Upper lobe of left lung (tissue), 6 donors: ENCODE results near the gene HSPG2. TPM values are rescaled to one million over a fixed set of nuclear protein-coding genes. Genes with fewer than 3 reads are reported as not detected.

Experiments
- ATAC-seq, 2 donors: fragments of 200-7000 bp; cut with Tn5 transposase; one replicate each; pipeline ENCODE4 v1.9.1; 2022; ENCODE audit warnings: mild to moderate bottlenecking in 2 of 2, moderate library complexity in 2 of 2; ENCODE audit not compliant: low FRiP score in 2 of 2
- DNase-seq, 2 donors: peaks; one replicate each; pipeline ENCODE4 v3.0.0-alpha.2; 2019 to 2020
- H3K27ac ChIP-seq, 4 donors: fragments of 200-600 bp; sonication (generic); one replicate each; pipeline ENCODE4 v1.5.1; 2016 to 2019
- H3K27me3 ChIP-seq, 4 donors: fragments of 200-600 bp; sonication (generic); one replicate each; pipeline ENCODE4 v1.5.1; 2017 to 2019
- H3K36me3 ChIP-seq, 4 donors: fragments of 200-600 bp; sonication (generic); one replicate each; pipeline ENCODE4 v1.5.1; 2016 to 2019
- H3K4me1 ChIP-seq, 4 donors: fragments of 200-600 bp; sonication (generic); one replicate each; pipeline ENCODE4 v1.5.1; 2018 to 2019
- H3K4me3 ChIP-seq, 4 donors: fragments of 200-600 bp; sonication (generic); one replicate each; pipeline ENCODE4 v1.5.1; 2017 to 2019; ENCODE audit warnings: mild to moderate bottlenecking in 2 of 4, moderate library complexity in 1 of 4
- H3K9me3 ChIP-seq, 4 donors: fragments of 200-600 bp; sonication (generic); one replicate each; pipeline ENCODE4 v1.5.1; 2018 to 2019
- EP300 ChIP-seq, 4 donors: sonication (generic); formaldehyde crosslinking; IDR thresholded peaks; one replicate each; pipeline ENCODE4 v1.5.1; 2017; ENCODE audit warnings: antibody characterized with exemption in 4 of 4, control low read depth in 2 of 4
- POLR2A ChIP-seq, 4 donors: fragments of 450-650 bp; IDR thresholded peaks; one replicate each; pipeline ENCODE4 v1.5.1; 2016 to 2017; ENCODE audit warnings: antibody characterized with exemption in 4 of 4, mild to moderate bottlenecking in 2 of 4
- POLR2AphosphoS5 ChIP-seq, 2 donors: sonication (generic); formaldehyde crosslinking; IDR thresholded peaks; one replicate each; pipeline ENCODE4 v1.5.1; 2017; ENCODE audit warnings: antibody characterized with exemption in 2 of 2
- WGBS, 2 donors: methylation state at CpG; one replicate each; pipeline ENCODE4 v1.1.5; 2017 to 2018; 5-methylcytosine and 5-hydroxymethylcytosine counted together
- total RNA-seq, 6 donors: library from RNA; depleted of rRNA in 4 of 6; stranded (reverse); fragments of >200 nt in 4 of 6; gene quantifications; one replicate each; pipeline versions ENCODE4 v1.1.0 to v1.2.1, GENCODE V29; 2016 to 2021
- TF ChIP-seq, protein P1 (sequence below), 6 experiments: fragments of 450-650 bp in 4 of 6; fragments of 200-600 bp in 2 of 6; sonication (generic) in 2 of 6; IDR thresholded peaks; one replicate each; pipeline ENCODE4 v1.5.1; 2016 to 2019; ENCODE audit warnings: antibody characterized with exemption in 6 of 6
- donor health status: DM: no; HTN: no; CAD: no; lungs with moderate emphysema.
- donor health status: DM: no; HTN: yes; CAD: no; lungs with severe emphysema.

Gene HSPG2
- total RNA-seq, 6 donors from 2014 or later, result 104 to 433 (median 227) TPM

- H3K4me3 ChIP-seq, result no peak overlapping the region
- no peaks in the 10 kb centered on the region for H3K4me1 ChIP-seq
- DNase-seq (no peak), ATAC-seq (no peak)
- TF ChIP-seq, protein P1, sequence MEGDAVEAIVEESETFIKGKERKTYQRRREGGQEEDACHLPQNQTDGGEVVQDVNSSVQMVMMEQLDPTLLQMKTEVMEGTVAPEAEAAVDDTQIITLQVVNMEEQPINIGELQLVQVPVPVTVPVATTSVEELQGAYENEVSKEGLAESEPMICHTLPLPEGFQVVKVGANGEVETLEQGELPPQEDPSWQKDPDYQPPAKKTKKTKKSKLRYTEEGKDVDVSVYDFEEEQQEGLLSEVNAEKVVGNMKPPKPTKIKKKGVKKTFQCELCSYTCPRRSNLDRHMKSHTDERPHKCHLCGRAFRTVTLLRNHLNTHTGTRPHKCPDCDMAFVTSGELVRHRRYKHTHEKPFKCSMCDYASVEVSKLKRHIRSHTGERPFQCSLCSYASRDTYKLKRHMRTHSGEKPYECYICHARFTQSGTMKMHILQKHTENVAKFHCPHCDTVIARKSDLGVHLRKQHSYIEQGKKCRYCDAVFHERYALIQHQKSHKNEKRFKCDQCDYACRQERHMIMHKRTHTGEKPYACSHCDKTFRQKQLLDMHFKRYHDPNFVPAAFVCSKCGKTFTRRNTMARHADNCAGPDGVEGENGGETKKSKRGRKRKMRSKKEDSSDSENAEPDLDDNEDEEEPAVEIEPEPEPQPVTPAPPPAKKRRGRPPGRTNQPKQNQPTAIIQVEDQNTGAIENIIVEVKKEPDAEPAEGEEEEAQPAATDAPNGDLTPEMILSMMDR (IDR thresholded peaks at IDR 0.05), result no peak
- no peak for TF ChIP-seq POLR2A (IDR thresholded peaks at IDR 0.05)
- TF ChIP-seq EP300 (IDR thresholded peaks at IDR 0.05), result no peak
- no peak for TF ChIP-seq POLR2AphosphoS5 (IDR thresholded peaks at IDR 0.05)
- peaks cover 8 to 94% (median 75%) of the 10 kb centered on the region in 4 donors for H3K36me3 ChIP-seq
- H3K27ac ChIP-seq, result no peak overlapping the region
- 96% methylated on average over 7 to 16 of the region's 21 CpGs for WGBS, 2 donors
- no peaks in the 10 kb centered on the region for H3K27me3 ChIP-seq
- H3K9me3 ChIP-seq, result no peaks in the 10 kb centered on the region
These were observed 82.9 kb downstream of the HSPG2 start for GRCh38 chr1:21854090-21854750.

DNA sequence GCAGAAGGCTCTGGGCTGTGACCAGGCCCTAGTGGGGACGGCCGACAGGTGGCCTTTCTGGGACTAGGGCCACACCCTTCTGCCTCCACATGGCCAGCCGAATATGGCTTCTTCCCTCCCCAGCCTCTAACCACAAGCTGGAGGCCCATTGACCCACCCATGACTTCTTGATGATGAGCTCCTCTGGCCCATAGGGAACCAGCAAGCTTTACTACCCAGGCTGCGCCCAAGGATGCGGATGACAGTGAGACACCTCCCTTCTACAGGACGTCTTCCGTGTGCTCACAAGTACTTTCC is 84.0 kb downstream of the HSPG2 start:
- no peak overlapping the region for H3K4me3 ChIP-seq
- H3K36me3 ChIP-seq, result peaks cover 18 to 94% (median 75%) of the 10 kb centered on the region in 4 donors
- DNase-seq, result no peak
- ATAC-seq, result no peak
- TF ChIP-seq EP300 (IDR thresholded peaks at IDR 0.05), result no peak
- TF ChIP-seq, protein P1 (IDR thresholded peaks at IDR 0.05), result no peak
- no peak for TF ChIP-seq POLR2AphosphoS5 (IDR thresholded peaks at IDR 0.05)
- TF ChIP-seq POLR2A (IDR thresholded peaks at IDR 0.05), result no peak
- 89 to 91% methylated on average over 7 of the region's 7 CpGs for WGBS, 2 donors
- no peaks in the 10 kb centered on the region for H3K4me1 ChIP-seq
- no peaks in the 10 kb centered on the region for H3K9me3 ChIP-seq
- H3K27me3 ChIP-seq, result no peaks in the 10 kb centered on the region
- H3K27ac ChIP-seq, result no peak overlapping the region

DNA sequence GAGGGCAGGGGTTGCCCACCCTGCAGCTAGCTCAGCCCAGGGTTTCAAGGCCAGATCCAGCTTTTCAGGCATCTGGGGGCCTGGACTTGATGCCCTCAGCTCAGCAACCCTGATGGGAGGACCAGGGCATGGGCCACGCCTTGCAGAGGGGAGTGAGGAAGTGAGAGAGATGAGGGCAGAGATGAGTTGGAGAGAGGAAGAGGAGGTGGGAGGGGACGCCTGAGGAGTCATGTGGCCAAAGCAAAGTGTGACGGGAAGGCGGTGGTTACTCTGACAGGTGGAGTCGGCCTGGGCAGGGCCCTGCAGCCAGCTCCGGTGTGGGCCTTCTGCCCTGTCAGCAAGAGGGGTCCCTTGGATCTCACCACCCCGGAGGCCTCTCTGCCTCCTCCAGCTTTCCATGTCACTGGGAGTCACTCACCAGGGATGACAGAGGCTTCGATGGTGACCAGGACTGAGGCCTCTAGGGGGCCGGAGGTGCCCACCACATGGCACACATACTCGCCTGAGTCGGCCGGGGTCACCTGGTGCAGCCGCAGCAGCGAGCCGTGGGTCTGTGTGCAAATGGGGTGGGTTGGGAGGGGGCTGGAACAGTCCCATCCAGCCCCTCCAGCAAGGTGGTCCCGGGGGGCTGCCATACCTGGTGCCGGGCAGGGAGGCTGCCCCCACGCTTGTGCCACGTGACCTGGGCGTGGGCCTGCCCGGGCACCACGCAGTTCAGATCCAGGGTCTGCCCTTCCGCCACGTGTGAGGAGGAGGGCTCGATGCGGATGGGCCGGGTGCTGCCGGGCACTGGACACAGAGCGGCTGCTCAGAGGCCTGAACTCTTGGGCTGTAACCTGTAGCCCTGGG is 84.6 kb downstream of the HSPG2 start:
- peaks cover 19 to 93% (median 81%) of the 10 kb centered on the region in 4 donors for H3K36me3 ChIP-seq
- TF ChIP-seq POLR2A (IDR thresholded peaks at IDR 0.05), result no peak
- no peaks in the 10 kb centered on the region for H3K9me3 ChIP-seq
- WGBS, 2 donors, result 86 to 88% methylated on average over 4 to 25 of the region's 29 CpGs
- H3K27me3 ChIP-seq, result no peaks in the 10 kb centered on the region
- ATAC-seq, result no peak
- H3K4me3 ChIP-seq, result no peak overlapping the region
- H3K27ac ChIP-seq, result no peak overlapping the region
- peak in 1 of 2 donors; percentile 81 for DNase-seq
- H3K4me1 ChIP-seq, result no peaks in the 10 kb centered on the region

DNA sequence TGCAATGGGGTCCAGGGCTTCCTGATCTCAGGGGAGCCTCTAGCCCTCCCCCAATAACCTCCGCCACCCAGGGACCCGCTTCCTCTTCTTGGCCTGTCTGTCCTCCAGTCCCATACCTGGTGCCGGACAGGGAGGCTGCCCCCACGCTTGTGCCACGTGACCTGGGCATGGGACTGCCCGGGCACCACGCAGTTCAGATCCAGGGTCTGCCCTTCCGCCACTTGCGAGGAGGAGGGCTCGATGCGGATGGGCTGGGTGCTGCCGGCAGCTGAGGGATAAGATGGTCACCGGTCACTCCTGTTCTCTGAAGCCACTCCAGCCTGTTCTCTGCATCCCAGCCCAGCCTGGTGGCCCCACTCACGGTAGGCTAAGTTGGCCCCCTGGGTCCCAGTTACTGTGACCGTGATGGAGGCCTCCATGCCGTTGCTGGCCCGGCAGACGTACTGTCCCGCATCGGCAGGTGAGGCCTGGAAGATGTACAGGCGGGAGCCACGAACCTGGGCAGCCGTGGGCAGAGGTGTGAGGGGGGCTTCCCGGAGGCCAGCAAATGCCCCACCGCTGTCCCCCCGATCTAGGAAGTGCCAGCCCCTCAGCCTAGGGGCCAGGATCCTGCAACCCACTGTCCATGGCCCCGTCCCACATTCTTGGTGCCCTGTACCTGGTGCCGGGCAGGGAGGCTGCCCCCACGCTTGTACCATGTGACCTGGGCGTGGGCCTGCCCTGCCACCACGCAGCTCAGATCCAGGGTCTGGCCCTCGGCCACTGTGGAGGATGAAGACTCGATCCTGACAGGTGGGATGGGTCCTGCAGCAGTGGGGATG is 85.5 kb downstream of the HSPG2 start:
- TF ChIP-seq, protein P1 (IDR thresholded peaks at IDR 0.05), result no peak
- H3K4me1 ChIP-seq, result no peaks in the 10 kb centered on the region
- DNase-seq (no peak), ATAC-seq (no peak)
- H3K4me3 ChIP-seq, result no peak overlapping the region
- H3K27ac ChIP-seq, result no peak overlapping the region
- H3K27me3 ChIP-seq, result no peaks in the 10 kb centered on the region
- H3K9me3 ChIP-seq, result no peaks in the 10 kb centered on the region
- 96% methylated on average over 17 to 33 of the region's 33 CpGs for WGBS, 2 donors
- H3K36me3 ChIP-seq, result peaks cover 22 to 93% (median 82%) of the 10 kb centered on the region in 4 donors

DNA sequence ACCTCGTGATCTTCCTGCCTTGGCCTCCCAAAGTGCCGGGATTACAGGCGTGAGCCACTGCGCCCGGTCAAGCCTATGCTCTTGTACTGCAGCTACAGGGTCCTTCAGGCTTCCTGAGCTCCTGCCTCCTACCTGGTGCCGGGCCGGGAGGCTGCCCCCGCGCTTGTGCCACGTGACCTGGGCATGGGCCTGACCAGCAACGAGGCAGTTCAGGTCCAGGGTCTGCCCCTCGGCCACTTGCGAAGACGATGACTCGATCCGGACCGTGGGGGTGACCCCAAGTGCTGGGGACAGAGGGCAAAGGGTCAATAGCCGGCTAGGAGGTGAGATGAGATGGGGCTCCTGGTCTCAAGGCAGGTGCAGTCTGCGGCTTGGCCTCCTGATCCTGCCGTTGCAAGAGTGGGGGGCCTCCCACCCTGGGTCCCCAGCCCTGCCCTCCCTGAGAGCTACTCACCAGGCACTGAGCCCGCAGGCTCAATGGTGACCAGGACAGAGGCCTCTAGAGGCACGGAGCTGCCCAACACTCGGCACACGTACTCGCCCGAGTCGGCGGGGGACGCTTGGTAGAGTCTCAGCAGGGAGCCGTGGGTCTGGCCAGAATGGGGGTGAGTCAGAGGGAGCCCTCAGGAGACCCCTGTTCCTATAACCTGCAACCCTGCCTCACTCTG is 87.1 kb downstream of the HSPG2 start:
- H3K27ac ChIP-seq, result no peak overlapping the region
- no peaks in the 10 kb centered on the region for H3K9me3 ChIP-seq
- H3K36me3 ChIP-seq, result peaks cover 25 to 93% (median 77%) of the 10 kb centered on the region in 4 donors
- no peak overlapping the region for H3K4me3 ChIP-seq
- H3K27me3 ChIP-seq, result no peaks in the 10 kb centered on the region
- no peaks in the 10 kb centered on the region for H3K4me1 ChIP-seq
- ATAC-seq (no peak), DNase-seq (peak in 1 of 2 donors; percentile 80)
- 86 to 96% methylated on average over 1 to 23 of the region's 30 CpGs for WGBS, 2 donors
- TF ChIP-seq POLR2A (IDR thresholded peaks at IDR 0.05) (no peak), EP300 (IDR thresholded peaks at IDR 0.05) (no peak), POLR2AphosphoS5 (IDR thresholded peaks at IDR 0.05) (no peak)
- TF ChIP-seq, protein P1 (IDR thresholded peaks at IDR 0.05), result no peak
